Spinal cord (tissue), 10 donors: ENCODE measurements around the gene CD37. TPM values are rescaled to one million over a fixed set of nuclear protein-coding genes. Genes with fewer than 3 reads are reported as not detected.
"Not testable (repeated sequence)": the region's sequence is repeated elsewhere in the genome, so short reads cannot be mapped to it uniquely, and the experiment has no call there.

ENCODE experiments used
- DNase-seq, 6 donors: peaks; one replicate each; pipeline versions ENCODE4 v3.0.0 to v3.0.0-alpha.2; 2013 to 2015; ENCODE audit warnings: low spot score in 6 of 6, low read depth in 4 of 6
- H3K27ac ChIP-seq: one replicate; pipeline ENCODE4 v1.5.1; 2013; ENCODE audit warnings: low read depth, low read length, control low read depth
- H3K27me3 ChIP-seq: one replicate; pipeline ENCODE4 v1.6.1; 2013; ENCODE audit warnings: low read length; ENCODE audit not compliant: control insufficient read depth, insufficient read depth
- H3K36me3 ChIP-seq: one replicate; pipeline ENCODE4 v1.6.1; 2013; ENCODE audit warnings: low read length; ENCODE audit not compliant: control insufficient read depth, insufficient read depth
- H3K4me1 ChIP-seq: one replicate; pipeline ENCODE4 v1.6.1; 2013; ENCODE audit warnings: low read length; ENCODE audit not compliant: control insufficient read depth, insufficient read depth
- H3K4me3 ChIP-seq: one replicate; pipeline ENCODE4 v1.5.1; 2013; ENCODE audit warnings: low read depth, low read length, control low read depth
- H3K9me3 ChIP-seq: one replicate; pipeline ENCODE4 v1.6.1; 2013; ENCODE audit warnings: low read length; ENCODE audit not compliant: control insufficient read depth, insufficient read depth
- WGBS: methylation state at CpG from one replicate; pipeline ENCODE4 v1.1.5; 2013; ENCODE audit warnings: missing lambda C conversion rate; ENCODE audit not compliant: insufficient coverage; 5-methylcytosine and 5-hydroxymethylcytosine counted together
- polyA plus RNA-seq, 2 donors: library from polyadenylated mRNA; unstranded; fragments of 120-200 nt; gene quantifications; one replicate each; pipeline ENCODE4 v1.2.1, GENCODE V29; 2013; ENCODE audit not compliant: insufficient read length in 2 of 2
- total RNA-seq, 2 donors: library from RNA; depleted of rRNA in 1 of 2; stranded (reverse); fragments of 120-200 nt in 1 of 2; fragments of >200 nt in 1 of 2; gene quantifications; one replicate each; pipeline versions ENCODE4 v1.2.3 to v1.2.4, GENCODE V29; 2013 to 2014
- donor health status: healthy.

The CD37 gene
- total and polyA plus RNA-seq, 4 donors = 2.9 to 18.0 (median 13.5) TPM

GRCh38 chr19:49326165-49326704, 9.0 kb upstream of the CD37 start:
- no peak for DNase-seq
- no peaks in the 10 kb centered on the region for H3K9me3 ChIP-seq
- no peaks in the 10 kb centered on the region for H3K27me3 ChIP-seq
- peaks cover 3% of the 10 kb centered on the region for H3K4me1 ChIP-seq
- no peak overlapping the region for H3K27ac ChIP-seq
- H3K36me3 ChIP-seq = peaks cover 5% of the 10 kb centered on the region
- H3K4me3 ChIP-seq = no peak overlapping the region
- no CpG with 5 or more reads among the region's 3 CpGs for WGBS

DNA sequence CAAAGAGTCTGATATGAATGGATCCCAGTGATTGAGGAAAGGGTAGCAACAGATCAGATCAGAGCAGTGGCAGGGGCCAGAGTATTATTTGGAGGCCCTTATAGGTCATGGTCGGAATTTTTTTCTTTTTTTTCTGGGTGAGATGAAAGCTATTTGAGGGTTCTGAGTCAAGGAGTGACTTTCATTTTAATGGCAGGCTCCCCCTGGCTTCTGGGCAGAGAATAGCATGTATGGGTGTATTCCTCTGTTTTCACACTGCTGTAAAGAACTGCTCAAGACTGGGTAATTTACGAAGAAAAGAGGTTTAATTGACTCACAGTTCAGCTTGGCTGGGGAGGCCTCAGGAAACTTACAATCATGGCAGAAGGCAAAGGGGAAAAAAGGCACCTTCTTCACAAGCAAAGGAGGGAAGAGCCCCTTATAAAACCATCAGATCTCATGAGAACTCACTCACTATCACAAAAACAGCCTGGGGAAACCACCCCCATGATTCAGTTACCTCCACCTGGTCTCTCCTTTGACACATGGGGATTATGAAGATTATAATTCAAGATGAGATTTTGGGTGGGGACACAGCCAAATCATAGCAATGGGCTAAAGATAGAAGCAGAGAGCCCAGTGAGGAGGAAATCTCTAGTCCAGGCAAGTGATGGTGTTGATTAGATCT, 7.2 kb upstream of the CD37 start:
- DNase-seq = no peak

GRCh38 chr19:49328741-49329140, 6.5 kb upstream of the CD37 start:
- H3K36me3 ChIP-seq = peaks cover 5% of the 10 kb centered on the region
- H3K27me3 ChIP-seq = no peaks in the 10 kb centered on the region
- no CpG with 5 or more reads among the region's 2 CpGs for WGBS

More for the DNA sequence above, 7.2 kb upstream of the CD37 start:
- Histone ChIP-seq H3K4me3 (no peak overlapping the region), H3K27ac (no peak overlapping the region), H3K9me3 (no peaks in the 10 kb centered on the region), H3K4me1 (peaks cover 3% of the 10 kb centered on the region), H3K36me3 (peaks cover 5% of the 10 kb centered on the region), H3K27me3 (no peaks in the 10 kb centered on the region)
- 42% methylated on average over 1 of the region's 2 CpGs for WGBS

DNA sequence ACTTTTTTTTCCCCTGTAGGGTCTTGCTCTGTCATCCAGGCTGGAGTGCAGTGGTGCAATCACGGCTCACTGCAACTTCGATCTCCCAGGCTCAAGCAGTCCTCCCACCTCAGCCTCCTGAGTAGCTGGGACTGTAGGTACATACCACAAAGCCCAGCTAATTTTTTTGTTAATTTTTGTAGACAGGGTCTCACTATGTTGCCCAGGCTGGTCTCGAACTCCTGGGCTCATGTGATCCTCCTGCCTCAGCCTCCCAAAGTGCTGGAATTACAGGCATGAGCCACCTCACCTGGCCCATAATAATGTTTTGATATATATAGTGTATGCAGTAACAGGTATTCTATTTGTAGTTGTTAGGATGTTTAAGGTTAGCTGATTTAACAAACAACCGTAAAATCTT, 4.0 kb upstream of the CD37 start:
- 100% methylated on average over 2 of the region's 4 CpGs for WGBS
- not testable (repeated sequence) for H3K27ac ChIP-seq, H3K27me3 ChIP-seq, DNase-seq, H3K4me1 ChIP-seq, H3K9me3 ChIP-seq, H3K36me3 ChIP-seq, H3K4me3 ChIP-seq

More at GRCh38 chr19:49328741-49329140, 6.5 kb upstream of the CD37 start:
- peaks cover 3% of the 10 kb centered on the region for H3K4me1 ChIP-seq
- no peak overlapping the region for H3K4me3 ChIP-seq
- DNase-seq = no peak
- H3K9me3 ChIP-seq = no peaks in the 10 kb centered on the region
- no peak overlapping the region for H3K27ac ChIP-seq

DNA sequence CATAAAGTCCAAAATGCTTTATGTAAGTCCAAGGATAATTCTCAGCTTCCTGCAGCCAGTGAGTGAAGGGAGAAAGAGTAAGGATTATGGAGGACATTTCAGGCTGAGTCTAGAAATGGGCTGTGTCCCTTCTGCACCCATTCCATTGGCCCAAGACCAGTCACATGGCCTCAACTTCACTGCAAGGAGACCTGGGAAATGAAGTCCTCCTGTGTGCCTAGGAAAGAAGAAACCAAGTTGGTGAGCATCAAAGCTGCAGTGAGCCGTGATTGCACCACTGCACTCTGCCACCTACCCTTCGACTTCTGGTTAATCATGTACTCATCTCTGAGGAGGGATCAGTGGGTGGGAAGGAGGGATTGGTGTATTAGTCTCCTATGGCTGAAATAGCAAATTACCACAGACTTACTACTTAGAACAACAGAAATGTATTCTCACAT, 3.6 kb upstream of the CD37 start:
- Histone ChIP-seq H3K27me3 (no peaks in the 10 kb centered on the region), H3K36me3 (peaks cover 4% of the 10 kb centered on the region), H3K4me3 (no peak overlapping the region), H3K9me3 (no peaks in the 10 kb centered on the region), H3K4me1 (peaks cover 3% of the 10 kb centered on the region), H3K27ac (no peak overlapping the region)
- WGBS = no CpG with 5 or more reads among the region's 2 CpGs
- peak in 3 of 6 donors; percentile 22 to 83 (median 70) for DNase-seq

DNA sequence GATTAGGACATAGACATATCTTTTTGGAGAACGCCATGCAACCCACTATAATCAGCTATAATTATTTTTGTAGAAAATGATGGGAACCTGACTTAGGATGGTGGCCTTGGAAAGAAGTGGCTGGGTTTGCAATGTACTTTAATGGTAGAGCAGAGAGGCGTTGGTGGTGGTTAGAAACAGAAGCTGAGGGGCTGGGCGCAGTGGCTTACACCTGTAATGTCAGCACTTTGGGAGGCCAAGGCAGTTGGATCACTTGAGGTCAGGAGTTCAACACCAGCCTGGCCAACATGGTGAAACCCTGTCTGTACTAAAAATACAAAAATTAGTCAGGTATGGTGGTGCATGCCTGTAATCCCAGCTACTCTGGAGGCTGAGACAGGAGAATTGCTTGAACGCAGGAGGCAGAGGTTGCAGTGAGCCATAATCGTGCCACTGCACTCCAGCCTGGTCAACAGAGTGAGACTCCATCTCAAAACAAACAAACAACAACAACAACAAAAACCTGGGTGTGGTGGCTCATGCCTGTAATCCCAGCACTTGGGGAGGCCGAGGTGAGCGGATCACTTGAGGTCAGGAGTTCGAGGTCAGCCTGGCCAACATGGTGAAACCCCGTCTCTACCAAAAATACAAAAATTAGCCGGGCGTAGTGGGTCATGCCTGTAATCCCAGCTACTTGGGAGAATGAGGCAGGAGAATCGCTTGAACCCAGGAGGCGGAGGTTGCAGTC, 2.4 kb upstream of the CD37 start:
- not testable (repeated sequence) for H3K4me3 ChIP-seq, H3K36me3 ChIP-seq, H3K27me3 ChIP-seq, H3K27ac ChIP-seq, DNase-seq, H3K4me1 ChIP-seq, H3K9me3 ChIP-seq
- 98% methylated on average over 8 of the region's 13 CpGs for WGBS

DNA sequence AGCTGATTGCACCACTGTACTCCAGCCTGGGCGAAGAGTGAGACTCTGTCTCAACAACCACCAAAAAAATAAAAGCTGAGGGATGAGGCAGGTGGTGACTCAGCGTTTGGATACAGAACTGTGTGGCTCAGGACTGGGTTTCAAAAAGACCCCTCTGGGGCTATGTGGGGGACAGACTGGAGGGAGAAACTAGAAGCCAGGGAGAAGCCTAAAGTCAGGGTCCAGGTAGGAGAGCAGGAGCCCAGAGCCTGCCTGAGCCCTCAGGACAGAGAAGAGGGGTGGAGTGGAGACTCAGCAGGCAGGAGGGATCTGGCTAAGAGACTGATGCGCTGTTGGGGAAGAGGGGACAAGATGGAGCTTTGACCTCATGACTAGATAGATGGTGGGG, 1.8 kb upstream of the CD37 start:
- no peaks in the 10 kb centered on the region for H3K9me3 ChIP-seq
- H3K4me1 ChIP-seq = peaks cover 11% of the 10 kb centered on the region
- H3K36me3 ChIP-seq = peaks cover 9% of the 10 kb centered on the region
- H3K27ac ChIP-seq = no peak overlapping the region
- WGBS = 89% methylated on average over 1 of the region's 3 CpGs
- DNase-seq = no peak
- peaks cover 2% of the 10 kb centered on the region for H3K27me3 ChIP-seq
- H3K4me3 ChIP-seq = no peak overlapping the region

DNA sequence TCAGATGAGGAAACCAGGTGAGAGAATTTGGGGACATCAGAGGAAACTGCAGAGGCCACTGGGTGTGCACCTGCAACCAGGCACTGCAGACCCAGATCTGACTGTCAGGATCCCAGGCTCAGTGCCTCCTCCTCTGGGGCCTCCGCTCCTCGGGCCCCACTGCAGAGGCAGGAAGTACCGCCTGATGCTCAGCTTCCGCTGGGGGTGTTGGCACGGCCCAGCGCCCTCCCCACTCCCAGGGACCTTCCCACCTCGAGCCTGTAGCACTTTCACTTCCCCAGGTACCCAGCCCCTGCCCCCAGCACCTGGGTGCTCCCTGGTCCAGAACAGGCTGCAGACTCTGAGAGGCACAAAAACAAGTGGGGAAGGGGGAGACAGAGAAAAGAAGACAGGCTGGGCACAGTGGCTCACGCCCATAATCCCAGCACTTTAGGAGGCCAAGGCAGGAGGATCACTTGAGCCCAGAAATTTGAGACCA, 1.4 kb upstream of the CD37 start:
- no peaks in the 10 kb centered on the region for H3K9me3 ChIP-seq
- 63% methylated on average over 6 of the region's 8 CpGs for WGBS

DNA sequence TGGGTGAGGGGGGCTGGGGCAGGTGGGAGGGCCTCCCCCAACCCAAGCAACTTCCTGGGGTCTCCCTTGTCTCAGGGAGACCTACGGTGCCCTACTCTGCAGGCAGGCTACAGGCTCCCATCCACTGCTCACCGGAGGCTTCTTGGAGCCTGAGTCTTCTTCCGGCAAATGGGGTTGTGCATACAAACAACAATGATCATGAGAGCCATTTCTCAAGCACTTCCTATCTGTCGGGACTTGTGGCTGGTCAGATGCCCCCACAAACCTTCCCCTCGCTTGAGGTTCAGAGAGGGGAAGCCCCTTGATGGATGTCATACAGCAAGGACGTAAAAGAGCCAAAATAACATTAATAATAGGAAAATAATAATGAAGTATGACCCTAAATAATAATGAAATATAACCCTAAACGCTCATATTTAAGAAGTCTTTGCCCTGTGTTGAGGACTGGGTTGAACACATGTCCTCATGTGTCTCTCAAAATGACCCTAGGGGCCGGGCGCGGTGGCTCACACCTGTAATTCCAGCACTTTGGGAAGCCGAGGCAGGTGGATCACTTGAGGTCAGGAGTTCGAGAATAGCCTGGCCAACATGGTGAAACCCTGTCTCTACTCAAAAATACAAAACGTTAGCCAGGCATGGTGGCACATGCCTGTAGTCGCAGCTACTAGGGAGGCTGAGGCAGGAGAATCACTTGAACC, 727 bp downstream of the CD37 start:
- Histone ChIP-seq H3K27me3 (peaks cover 4% of the 10 kb centered on the region), H3K36me3 (peaks cover 9% of the 10 kb centered on the region), H3K27ac (no peak overlapping the region), H3K4me3 (no peak overlapping the region), H3K4me1 (peaks cover 31% of the 10 kb centered on the region), H3K9me3 (no peaks in the 10 kb centered on the region)
- no peak for DNase-seq
- WGBS = 91% methylated on average over 11 of the region's 14 CpGs

More for the DNA sequence above, 1.4 kb upstream of the CD37 start:
- peaks cover 15% of the 10 kb centered on the region for H3K4me1 ChIP-seq
- H3K27me3 ChIP-seq = peaks cover 4% of the 10 kb centered on the region
- no peak overlapping the region for H3K27ac ChIP-seq
- H3K36me3 ChIP-seq = peaks cover 9% of the 10 kb centered on the region
- no peak overlapping the region for H3K4me3 ChIP-seq
- no peak for DNase-seq
